B cell (primary cell): ENCODE results near the gene MINDY4B.

ENCODE experiments used
- EZH2 ChIP-seq: IDR thresholded peaks from 2 replicates; pipeline ENCODE4 v1.6.1; 2012; ENCODE audit warnings: borderline replicate concordance, low read depth, mild to moderate bottlenecking, moderate library complexity, low read length; ENCODE audit not compliant: insufficient read depth, poor library complexity, severe bottlenecking
- TF ChIP-seq, protein P1 (sequence below): fragments of 200-600 bp; IDR thresholded peaks from one replicate; pipeline ENCODE4 v1.8.0; 2022; ENCODE audit warnings: antibody characterized with exemption, mild to moderate bottlenecking

DNA sequence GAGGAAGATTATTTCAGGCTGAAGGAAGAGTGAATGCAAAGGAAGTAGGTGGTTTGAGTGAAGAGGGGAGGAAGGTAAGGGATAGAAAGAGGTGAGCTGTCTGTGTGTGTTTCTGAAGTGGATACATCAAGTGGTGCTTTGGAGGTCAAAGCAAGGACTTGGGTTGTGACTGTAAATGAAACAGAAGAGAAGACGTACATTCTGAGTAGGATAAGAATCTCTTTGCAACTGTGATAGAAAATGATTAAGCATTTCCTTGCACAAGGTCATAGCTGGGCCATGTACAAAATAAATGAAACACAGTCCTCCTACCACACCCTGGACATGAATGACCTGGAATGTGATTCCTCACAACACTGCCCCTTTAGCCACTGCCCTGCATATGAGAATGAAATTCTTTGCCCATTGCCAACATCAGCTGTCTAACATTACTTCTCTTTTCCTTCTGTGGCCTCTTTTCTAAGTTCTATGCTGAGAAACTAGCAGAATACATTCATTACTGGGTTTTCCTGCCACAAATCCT, 28.3 kb upstream of the MINDY4B start:
- TF ChIP-seq, protein P1, sequence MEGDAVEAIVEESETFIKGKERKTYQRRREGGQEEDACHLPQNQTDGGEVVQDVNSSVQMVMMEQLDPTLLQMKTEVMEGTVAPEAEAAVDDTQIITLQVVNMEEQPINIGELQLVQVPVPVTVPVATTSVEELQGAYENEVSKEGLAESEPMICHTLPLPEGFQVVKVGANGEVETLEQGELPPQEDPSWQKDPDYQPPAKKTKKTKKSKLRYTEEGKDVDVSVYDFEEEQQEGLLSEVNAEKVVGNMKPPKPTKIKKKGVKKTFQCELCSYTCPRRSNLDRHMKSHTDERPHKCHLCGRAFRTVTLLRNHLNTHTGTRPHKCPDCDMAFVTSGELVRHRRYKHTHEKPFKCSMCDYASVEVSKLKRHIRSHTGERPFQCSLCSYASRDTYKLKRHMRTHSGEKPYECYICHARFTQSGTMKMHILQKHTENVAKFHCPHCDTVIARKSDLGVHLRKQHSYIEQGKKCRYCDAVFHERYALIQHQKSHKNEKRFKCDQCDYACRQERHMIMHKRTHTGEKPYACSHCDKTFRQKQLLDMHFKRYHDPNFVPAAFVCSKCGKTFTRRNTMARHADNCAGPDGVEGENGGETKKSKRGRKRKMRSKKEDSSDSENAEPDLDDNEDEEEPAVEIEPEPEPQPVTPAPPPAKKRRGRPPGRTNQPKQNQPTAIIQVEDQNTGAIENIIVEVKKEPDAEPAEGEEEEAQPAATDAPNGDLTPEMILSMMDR = no peak
- TF ChIP-seq EZH2 = no peak
